Stimulated activated CD4-positive, alpha-beta T cell treated with anti-CD3 and anti-CD28 coated beads, Interleukin-15, amount 100 ng/mL, for 1 hour (primary cell): ENCODE data around the gene CDC5L.

Experiments used
- DNase-seq, 2 donors: peaks; one replicate each; pipeline ENCODE4 v3.0.0-alpha.2; 2020; ENCODE audit warnings: low read depth in 1 of 2, low spot score in 1 of 2

The CDC5L gene

DNA sequence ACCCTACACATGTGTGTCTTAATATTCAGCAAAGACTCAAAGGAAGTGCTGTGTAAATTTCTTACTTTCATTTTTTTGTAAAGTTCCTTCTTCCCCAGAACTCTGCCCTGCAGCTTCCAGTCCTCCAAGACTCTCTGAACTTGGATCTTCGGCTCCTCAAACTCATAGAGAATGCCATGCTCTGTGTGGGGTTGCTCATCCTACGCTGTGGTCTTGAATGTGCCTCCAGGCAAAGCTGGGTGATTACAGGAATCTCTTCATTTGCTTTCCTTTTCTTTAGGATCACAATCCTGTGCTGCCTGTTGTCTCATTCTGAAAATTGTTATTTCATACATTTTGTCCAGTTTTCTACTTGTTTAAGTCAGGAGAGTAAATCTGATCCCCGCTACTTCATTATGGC lies 14.5 kb upstream of the CDC5L start:
- DNase-seq, result no peak

DNA sequence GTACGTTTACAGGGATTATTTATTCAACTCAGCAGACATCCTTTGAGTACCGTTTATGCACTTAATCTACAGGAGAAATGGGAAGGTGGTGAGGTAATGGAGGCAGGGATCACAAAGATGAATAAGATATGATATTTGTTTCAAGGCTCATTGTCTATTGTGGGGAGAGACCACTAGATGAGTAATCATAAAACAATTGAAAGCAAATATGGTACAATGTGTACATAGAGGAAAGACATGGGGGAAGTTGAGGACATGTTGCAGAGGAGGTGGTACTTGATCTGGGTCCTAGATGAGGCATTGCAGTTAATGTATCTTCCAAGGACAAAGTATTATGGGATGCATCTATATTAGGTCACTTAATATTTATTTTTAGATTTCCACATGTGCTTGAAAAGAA lies 13.7 kb upstream of the CDC5L start:
- no peak for DNase-seq

DNA sequence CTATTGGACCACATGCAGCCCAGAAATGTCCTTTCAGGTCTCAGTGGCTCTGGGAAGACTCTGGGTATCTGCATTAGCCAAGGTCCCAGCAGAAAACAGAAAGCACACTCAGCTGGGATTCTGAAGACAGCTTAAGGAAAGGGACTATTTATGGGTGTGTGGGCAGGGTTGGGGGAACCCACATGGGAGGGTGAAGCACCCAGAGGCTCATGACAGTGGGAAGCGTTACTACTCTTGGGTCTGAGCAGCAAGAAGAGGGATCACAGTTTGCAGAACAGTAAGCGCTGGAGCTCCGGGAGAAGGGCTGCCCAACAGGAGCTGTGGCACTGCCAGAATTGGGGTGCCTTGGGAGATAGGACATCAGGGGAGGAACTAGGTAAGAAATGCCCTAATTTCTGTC lies 12.4 kb upstream of the CDC5L start:
- DNase-seq, result no peak

DNA sequence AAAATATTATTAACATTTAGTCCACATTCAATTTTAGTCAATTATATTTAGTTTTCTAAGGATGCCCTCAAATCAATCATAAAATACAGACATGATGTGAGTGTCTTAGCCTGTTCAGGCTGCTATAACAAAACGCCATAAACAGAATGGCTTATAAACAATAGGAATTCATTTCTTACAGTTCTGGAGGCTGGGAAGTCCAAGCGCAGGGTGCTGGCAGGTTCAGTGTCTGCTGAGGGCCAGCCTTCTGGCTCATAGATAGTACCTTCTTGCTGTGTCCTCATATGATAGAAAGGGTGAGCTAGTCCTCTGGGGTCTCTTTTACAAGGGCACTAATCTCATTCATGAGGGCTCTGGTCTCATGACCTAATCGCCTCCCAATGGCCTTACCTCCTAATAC lies 10.0 kb upstream of the CDC5L start:
- no peak for DNase-seq

DNA sequence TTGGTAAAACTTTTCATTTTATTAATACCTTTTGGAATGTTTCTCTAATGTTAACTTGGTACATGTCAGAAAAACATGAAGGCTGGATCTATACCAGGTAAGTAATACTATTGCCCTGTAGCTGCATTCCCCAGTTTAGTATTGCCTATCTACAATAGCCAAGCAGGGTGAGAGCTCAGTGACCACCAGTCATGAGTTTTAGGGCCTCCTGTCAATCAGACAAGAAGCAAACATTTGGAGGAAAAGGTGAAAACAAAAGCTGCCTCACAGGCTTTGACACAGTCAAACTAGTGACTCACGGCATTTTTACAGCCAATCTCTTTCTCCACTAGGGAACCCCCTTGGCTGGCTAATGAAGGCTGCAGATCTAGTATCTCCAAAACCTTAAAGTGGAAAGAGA lies 9.5 kb upstream of the CDC5L start:
- no peak for DNase-seq

DNA sequence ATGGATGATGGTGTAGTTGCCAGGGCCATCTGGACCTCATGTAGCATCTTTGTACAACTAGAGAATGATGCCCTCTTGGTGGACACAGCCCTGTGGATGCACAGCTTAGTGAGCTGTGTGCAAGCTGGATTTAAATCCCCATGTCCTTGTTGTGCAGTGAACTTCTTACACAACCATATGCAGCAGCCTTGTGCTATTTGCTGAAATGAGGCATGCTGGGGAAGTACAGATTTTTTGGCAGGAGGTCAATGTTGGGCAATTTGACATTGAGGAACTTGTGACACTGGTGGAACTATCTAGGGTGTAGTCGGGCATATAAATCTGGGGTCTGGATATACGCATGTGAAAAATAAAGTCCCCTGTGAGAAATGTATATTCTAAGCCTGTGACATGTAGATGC lies 5.8 kb upstream of the CDC5L start:
- DNase-seq, result no peak

DNA sequence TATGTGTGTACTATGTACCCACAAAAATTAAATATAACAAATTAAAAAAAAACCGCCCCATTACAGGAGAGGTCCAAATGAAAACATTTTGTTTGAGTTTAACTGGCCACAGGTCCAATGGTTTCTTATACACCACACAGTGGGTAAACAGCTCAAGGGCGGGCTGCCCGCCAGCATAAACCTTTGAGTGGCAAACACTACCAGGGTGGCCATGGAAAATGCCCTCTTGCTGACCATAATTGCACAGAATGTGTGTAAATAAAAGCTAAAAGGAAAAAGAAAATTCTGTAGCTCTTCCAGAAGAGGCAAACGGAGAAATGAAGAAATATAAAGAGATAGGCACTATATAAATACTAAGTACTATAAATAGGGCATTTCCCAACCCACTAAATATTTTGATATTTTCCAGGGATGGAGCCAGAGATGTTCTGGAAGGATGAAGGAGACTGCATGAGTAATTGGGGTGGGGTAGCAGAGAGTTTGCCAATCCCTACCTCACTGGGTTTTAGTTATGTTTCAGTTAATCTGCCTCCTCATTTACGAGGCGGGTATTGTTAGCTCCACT lies 1.1 kb upstream of the CDC5L start:
- DNase-seq, result no peak

DNA sequence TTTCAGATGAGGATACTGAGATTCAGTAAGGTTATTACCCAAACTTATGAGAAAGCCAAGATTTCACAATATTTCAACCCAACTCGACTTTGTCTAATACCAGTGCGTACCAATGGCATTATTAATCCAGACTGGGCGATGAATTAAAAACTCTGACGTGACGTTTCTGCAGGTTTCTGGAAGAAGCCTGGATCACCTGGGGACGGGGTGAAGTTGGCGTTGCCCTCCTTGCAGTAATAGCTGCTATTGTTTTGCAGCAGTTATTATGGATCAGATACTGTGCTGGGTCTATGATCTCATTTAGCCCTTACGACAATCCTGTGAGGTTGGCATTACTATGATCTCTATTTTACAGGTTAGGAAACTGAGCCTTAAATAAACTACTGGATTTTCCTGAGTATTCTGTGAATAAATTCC lies 569 bp upstream of the CDC5L start:
- DNase-seq, result no peak

DNA sequence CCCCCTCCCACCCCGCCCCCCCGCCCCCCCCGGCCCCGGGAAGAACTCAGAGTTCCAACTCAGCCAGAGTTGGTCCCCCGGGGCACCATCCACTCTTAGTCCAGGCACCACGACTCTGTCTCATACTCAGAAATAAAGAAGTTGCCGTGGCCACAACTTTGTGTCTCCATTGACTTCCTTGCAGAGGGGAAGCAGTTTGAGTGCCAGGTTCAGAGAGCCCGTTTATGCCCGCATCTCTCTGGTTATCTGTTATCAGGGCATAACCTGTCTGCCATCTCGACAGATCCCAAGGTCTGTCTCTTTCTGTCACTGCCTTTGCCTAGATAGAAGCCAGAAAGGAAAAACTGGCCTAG lies 605 bp downstream of the CDC5L start:
- no peak for DNase-seq

DNA sequence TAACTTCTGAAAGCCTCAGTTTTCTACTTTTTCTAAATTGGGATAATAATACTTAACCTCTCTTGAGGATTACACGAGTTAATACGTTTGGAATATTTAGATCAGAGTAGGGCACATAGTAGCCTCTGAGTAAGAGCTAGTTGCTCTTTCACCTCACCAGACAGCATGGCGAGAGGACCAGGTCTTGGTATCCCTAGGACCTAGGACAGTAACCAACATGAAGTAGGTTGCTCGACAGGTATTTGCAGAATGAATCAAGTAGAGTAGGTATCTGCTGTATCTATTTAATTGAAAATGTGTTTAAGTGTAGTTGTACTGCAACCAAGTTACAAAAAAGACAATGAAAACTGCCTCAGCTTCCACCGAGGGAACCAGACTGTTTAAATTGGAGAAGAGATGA lies 1.4 kb downstream of the CDC5L start:
- no peak for DNase-seq

DNA sequence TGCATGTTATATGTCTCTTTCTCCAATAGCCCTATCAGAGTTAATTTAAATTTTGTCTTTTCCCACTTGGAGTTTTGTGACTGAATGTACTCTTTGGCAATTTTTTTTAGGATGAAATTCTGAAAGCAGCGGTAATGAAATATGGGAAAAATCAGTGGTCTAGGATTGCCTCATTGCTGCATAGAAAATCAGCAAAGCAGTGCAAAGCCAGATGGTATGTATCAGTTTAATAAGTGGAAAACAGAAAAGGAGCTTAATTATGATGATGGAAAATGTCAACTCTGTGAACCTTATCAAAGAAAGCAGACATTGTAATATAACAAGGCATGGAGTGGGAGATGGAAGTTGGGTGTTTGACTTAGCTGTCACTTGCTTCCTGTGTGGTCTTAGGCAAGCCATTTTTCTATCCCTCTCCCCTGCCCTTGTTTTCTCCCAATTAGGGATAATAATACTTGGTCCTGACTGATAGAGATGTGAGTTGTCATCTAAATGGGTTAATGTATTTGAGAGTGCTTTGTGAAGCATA lies 2.7 kb downstream of the CDC5L start:
- DNase-seq, result no peak

DNA sequence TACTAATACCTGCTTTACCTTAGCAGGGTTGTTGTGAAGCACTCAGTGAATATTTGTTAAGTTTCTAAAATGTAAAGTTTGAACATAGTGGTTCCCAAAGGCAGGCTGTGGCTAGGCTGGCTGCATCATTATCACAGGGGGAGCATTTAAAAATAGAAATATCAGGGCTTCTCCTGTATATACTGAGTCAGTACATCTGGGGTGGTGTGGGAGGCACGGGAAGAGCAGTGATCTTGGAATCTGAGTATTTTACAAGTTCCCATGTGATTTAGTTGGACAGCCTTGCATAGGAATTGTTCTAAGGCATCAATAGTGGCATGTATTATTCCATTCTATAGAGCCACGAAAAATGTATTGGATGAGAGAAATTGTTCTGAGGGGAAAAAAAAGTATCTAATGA lies 8.0 kb downstream of the CDC5L start:
- no peak for DNase-seq

DNA sequence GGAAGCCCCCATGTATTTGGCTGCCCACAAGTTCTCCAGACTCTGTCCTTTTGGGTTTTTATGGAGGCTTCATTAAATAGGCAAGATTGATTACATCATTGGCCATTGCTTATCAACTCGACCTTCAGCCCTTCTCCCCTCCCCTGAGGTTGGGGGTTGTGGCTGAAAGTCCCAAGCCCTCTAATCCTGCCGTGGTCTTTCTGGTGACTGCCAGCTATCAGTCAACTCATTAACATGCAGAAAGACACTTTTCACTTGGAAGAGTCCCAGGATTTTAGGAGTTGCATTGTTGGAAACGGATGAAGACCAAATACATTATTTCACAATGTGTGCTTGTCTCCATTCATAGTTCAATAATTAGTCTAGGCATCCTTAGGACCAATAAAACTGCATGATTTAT lies 9.5 kb downstream of the CDC5L start:
- no peak for DNase-seq

DNA sequence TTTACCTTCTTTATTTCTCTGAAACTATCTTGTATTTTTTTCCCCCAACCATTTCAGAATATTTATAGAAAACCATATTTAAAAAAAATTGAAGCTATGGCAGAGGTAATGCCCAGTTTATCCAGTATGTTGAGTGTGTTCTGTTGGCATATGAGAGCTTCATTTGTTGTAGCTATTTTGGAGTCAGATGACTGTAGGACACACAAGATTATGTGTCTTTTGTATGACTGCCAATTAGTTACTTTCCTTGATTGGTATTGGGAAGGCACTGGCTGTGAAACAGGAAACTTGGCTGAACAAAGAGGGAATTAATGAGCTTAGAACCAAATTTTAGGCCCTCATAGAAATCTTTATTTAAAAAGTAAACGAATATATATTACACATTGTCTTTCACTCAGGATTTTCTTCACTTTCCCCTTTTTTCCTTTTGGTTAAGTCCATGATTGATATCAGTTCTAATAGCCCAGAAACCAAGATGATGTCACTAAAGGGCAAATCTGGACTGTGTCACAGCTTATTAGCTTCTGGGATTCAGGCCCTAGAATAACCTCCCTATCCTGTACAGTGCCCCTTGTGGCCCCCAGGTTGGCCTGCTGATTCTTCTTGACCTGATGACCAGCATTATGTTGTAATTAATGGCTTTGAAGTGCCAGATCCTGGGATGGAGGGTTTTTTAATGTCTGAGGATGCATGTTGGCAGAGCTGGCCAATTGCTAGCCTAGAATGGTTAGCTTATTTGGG lies 10.1 kb downstream of the CDC5L start:
- no peak for DNase-seq

DNA sequence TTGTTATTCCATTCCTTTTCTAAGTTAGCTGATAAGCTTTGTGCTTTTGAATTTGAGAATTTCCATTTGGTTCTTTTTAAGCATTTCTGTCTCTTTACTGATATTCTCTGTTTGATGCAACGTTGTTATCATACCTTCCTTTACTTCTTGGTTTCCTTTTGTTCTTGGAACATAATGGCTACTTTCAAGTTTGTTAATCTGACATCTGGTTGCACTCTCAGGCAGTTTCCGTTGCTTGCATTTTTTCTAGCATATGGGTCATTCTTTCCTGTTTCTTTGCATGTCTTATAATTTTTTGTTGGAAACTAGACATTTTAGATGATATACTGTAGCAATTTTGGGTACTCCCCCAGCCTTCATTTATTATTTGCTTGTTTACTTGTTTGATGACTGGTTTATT lies 12.5 kb downstream of the CDC5L start:
- no peak for DNase-seq

DNA sequence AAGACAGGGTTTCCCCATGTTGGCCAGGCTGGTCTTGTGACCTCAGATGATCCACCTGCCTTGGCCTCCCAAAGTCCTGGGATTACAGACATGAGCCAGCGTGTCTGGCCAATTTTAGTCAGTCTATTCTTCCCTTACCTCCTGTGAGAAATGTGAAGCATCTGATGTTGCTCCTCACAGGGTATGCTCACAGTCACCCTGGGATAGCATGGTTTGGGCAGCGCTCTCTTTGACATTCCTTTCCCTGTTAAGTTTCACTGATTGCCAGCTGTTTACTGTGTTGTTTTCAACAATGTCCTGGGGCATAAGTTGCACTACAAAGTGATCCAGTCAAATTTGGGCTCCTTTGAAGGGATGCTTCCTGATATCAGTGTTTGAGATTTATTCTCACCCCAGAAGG lies 13.1 kb downstream of the CDC5L start:
- DNase-seq, result no peak

DNA sequence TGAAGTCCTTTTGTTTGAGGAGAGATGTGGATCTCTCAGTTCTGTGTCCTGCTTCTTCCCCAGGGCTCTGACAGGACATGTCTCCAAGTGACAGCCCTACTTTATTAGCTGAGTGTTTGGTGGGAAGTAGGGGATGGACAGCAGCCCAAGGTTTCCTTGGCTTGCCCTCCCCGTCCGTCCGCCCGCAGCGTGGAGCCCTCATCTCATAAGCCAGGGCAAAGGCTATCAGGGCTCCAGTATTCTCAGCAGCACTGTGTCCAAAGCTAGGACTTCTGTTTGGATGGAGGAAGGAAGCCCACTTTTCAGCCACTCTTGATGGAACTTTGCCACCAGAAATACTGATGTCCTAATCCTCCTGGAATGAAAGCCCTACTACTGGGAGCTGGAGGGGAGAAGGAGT lies 13.6 kb downstream of the CDC5L start:
- no peak for DNase-seq

DNA sequence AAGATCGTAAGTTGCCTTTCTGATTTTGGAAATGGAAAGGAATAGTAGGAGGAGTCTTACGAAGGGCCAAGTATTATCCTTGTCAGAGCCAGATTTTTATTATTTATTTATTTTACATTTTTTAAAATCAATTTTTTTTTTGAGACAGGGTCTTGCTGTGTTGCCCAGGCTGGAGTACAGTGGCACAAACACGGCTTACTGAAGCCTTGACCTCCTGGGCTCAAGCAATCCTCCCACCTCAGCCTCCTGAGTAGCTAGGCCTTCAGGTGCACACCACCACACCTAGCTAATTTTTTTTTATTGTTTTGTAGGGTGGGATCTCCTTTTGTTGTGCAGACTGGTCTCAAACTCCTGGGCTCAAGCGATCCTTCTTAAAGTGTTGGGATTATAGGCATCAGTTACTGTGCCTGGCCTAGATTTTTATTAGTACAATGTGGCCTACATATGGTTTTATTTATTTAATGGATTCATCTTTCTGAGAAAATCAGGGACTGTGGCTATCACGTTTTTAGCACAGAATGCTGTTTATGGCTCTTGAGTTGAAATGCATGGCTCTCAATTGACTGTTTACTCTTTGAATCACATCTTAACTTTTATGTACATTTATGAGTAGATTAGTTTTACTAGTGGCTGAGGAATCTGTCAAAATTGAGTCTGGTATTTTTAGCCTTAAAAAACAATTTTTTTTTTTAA lies 16.7 kb downstream of the CDC5L start:
- no peak for DNase-seq

DNA sequence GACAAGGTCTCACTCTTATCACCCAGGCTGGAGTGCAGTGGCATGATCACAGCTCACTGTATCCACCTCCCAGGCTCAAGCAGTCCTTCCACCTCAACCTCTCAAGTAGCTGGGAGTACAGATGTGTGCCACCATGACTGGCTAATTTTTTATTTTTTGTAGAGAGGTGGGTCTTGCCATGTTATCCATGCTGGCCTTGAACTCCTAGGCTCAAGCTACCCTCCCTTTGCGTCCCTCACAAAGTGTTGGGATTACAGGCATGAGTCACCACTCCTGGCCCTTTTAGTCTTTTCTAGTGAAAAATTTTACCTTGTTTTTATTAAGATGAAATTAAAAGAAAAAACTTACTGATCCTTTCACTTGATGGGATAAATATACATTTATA lies 17.2 kb downstream of the CDC5L start:
- DNase-seq, result no peak

DNA sequence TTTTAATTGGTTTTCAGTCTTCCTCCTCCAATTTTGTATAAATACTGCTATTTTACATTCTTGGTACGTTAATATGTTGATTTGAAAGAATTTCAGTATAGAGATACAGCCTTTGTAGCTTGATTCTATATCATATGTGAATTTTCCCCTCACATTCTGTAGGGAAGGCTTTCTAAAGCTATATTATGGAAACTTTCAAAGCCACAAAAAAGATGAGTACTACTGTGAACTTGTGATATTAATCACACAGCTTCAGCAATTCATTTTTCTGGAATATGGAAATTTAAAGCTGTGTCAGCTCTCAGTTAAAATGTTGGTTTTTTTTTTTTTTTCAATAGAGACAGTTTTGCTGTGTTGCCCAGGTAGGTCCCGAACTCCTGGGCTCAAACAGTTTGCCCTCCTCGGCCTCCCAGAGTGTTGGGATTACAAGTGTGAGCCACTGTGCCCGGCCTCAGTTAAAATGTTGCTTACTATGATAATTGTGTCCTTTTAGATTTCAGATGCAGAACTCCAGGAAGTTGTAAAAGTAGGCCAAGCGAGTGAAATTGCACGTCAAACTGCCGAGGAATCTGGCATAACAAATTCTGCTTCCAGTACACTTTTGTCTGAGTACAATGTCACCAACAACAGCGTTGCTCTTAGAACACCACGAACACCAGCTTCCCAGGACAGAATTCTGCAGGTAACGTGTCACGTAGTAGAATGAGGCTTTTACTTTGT lies 20.6 kb downstream of the CDC5L start:
- no peak for DNase-seq

DNA sequence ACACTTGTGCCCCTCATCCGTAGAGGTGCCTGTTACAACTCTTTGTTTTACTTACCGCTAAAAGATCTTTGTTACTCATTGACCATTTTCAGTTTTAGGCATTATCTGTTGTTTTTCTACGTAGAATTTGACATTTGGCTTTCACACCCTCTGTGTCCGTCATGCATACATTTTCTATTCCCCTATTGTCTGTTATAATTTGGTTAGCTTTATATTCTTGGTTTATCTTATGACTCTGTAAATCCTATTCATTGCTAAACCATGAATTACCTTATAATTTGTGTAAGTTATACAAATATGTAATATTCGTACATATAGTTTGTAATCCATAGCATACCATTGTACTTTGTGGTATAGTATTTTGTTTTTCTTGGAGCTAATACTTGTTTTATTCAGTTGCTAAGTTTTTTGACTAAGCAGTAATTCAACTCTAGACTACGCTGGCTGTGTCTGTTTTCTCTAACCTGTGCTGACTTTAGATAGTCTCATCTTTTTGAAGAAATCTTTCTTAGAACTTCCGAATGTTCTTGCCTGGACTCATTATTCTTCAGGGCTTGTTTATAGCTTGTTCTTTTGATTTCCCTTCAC lies 21.8 kb downstream of the CDC5L start:
- no peak for DNase-seq

DNA sequence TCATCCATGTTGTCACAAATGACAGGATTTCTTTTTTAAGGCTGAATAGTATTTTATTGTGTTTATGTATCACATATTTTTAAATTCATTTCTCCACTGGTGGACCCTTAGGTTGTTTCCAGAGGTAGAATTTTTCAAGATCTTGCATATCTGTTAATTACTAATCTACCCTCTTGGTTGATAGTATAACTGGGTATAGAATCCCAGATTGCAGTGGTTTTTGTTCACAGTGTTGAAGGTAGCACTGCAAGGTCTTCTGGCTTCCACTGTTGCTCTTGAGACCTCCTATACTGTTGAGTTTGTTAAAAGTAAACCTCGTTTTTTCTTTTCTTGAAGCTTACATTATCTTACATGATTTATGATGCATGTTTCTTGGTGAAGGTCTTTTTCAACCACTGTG lies 22.9 kb downstream of the CDC5L start:
- no peak for DNase-seq
